CD14-positive monocyte (primary cell): ENCODE data around the gene LNP1. TPM values are rescaled to one million over a fixed set of nuclear protein-coding genes. Genes with fewer than 3 reads are reported as not detected.
"Not testable (repeated sequence)": the region's sequence is repeated elsewhere in the genome, so short reads cannot be mapped to it uniquely, and the experiment has no call there.

ENCODE experiments used
- DNase-seq, 3 donors: peaks; one replicate each; pipeline ENCODE4 v3.0.0-alpha.2; 2011 to 2022
- H2AFZ ChIP-seq: 2 replicates; pipeline ENCODE4 v1.6.0; 2012; ENCODE audit warnings: mild to moderate bottlenecking, low read depth, low read length, inconsistent platforms; ENCODE audit not compliant: insufficient read depth, poor library complexity, severe bottlenecking
- H3K27ac ChIP-seq, 2 donors: 1 replicate in 1 of 2; 2 replicates in 1 of 2; pipeline ENCODE4 v1.5.1; 2012 to 2013; ENCODE audit warnings: low read length in 2 of 2, control low read depth in 1 of 2, inconsistent platforms in 1 of 2, low read depth in 1 of 2, mild to moderate bottlenecking in 1 of 2
- H3K27me3 ChIP-seq, 2 donors: one replicate each; pipeline versions ENCODE4 v1.6.0 to v1.6.1; 2011 to 2013; ENCODE audit warnings: low read length in 2 of 2; ENCODE audit not compliant: control insufficient read depth in 2 of 2, insufficient read depth in 2 of 2
- H3K36me3 ChIP-seq, 2 donors: replicated peaks in 1 of 2; 1 replicate in 1 of 2; 2 replicates in 1 of 2; pipeline versions ENCODE4 v1.5.1 to v1.6.1; 2012 to 2013; ENCODE audit warnings: low read length in 2 of 2, control low read depth in 1 of 2, inconsistent platforms in 1 of 2, mild to moderate bottlenecking in 1 of 2; ENCODE audit not compliant: insufficient read depth in 2 of 2, control insufficient read depth in 1 of 2
- H3K4me1 ChIP-seq, 2 donors: 1 replicate in 1 of 2; 2 replicates in 1 of 2; pipeline versions ENCODE4 v1.5.1 to v1.6.1; 2012 to 2013; ENCODE audit warnings: low read length in 2 of 2, control low read depth in 1 of 2, inconsistent platforms in 1 of 2, mild to moderate bottlenecking in 1 of 2, moderate library complexity in 1 of 2; ENCODE audit not compliant: insufficient read depth in 2 of 2, control insufficient read depth in 1 of 2
- H3K4me2 ChIP-seq: replicated peaks from 2 replicates; pipeline ENCODE3; 2012; ENCODE audit warnings: low read length, moderate library complexity, mild to moderate bottlenecking; ENCODE audit not compliant: poor library complexity, severe bottlenecking; ENCODE audit errors: extremely low read depth
- H3K4me3 ChIP-seq, 3 experiments: fragments of 200-600 bp in 1 of 3; sonication (generic) in 1 of 3; replicated peaks in 1 of 3; 1 replicate in 2 of 3; 2 replicates in 1 of 3; pipeline ENCODE4 v1.5.1; 2011 to 2013; ENCODE audit warnings: low read length in 3 of 3, mild to moderate bottlenecking in 3 of 3, control low read depth in 2 of 3, low read depth in 2 of 3, inconsistent platforms in 1 of 3, moderate library complexity in 1 of 3
- H3K79me2 ChIP-seq: 2 replicates; pipeline ENCODE4 v1.6.0; 2012; ENCODE audit warnings: mild to moderate bottlenecking, control low read depth, inconsistent platforms, low read length, moderate library complexity; ENCODE audit not compliant: insufficient read depth
- H3K9ac ChIP-seq: 2 replicates; pipeline ENCODE4 v1.6.0; 2017; ENCODE audit warnings: low read length, mild to moderate bottlenecking; ENCODE audit not compliant: insufficient read depth, poor library complexity, severe bottlenecking
- H3K9me3 ChIP-seq, 2 donors: replicated peaks in 1 of 2; 1 replicate in 1 of 2; 2 replicates in 1 of 2; pipeline versions ENCODE4 v1.5.1 to v1.6.1; 2012 to 2013; ENCODE audit warnings: low read length in 2 of 2, control low read depth in 1 of 2; ENCODE audit not compliant: control insufficient read depth in 1 of 2, insufficient read depth in 1 of 2
- H4K20me1 ChIP-seq: 2 replicates; pipeline ENCODE4 v1.6.0; 2012; ENCODE audit warnings: mild to moderate bottlenecking, low read length, control low read depth, moderate library complexity; ENCODE audit not compliant: insufficient read depth
- H3K27ac Mint-ChIP-seq, 7 donors: one replicate each; pipeline ENCODE4 v1.8.0; 2020; ENCODE audit warnings: mild to moderate bottlenecking in 7 of 7, mixed read lengths in 7 of 7, moderate library complexity in 6 of 7, inconsistent platforms in 2 of 7
- H3K27me3 Mint-ChIP-seq, 3 donors: one replicate each; pipeline ENCODE4 v1.8.0; 2021 to 2022; ENCODE audit warnings: low read depth in 3 of 3, mild to moderate bottlenecking in 3 of 3, mixed read lengths in 3 of 3, moderate library complexity in 3 of 3, inconsistent platforms in 1 of 3
- H3K36me3 Mint-ChIP-seq, 2 donors: one replicate each; pipeline ENCODE4 v1.8.0; 2020; ENCODE audit warnings: mixed read lengths in 2 of 2, inconsistent platforms in 1 of 2, mild to moderate bottlenecking in 1 of 2
- H3K4me1 Mint-ChIP-seq: one replicate; pipeline ENCODE4 v1.8.0; 2020; ENCODE audit warnings: mild to moderate bottlenecking, mixed read lengths
- H3K4me3 Mint-ChIP-seq, 2 donors: one replicate each; pipeline ENCODE4 v1.8.0; 2020; ENCODE audit warnings: mild to moderate bottlenecking in 2 of 2, mixed read lengths in 2 of 2, moderate library complexity in 1 of 2
- H3K9me3 Mint-ChIP-seq, 7 donors: one replicate each; pipeline ENCODE4 v1.8.0; 2020 to 2022; ENCODE audit warnings: mixed read lengths in 7 of 7, mild to moderate bottlenecking in 6 of 7, moderate library complexity in 6 of 7, inconsistent platforms in 2 of 7
- WGBS: methylation state at CpG from one replicate; pipeline ENCODE4 v1.1.5; 2013; ENCODE audit warnings: missing lambda C conversion rate; ENCODE audit not compliant: insufficient coverage; 5-methylcytosine and 5-hydroxymethylcytosine counted together
- intact Hi-C, 2 donors: fragments of 100-400 bp; cut with micrococcal nuclease; formaldehyde crosslinking; loops; one replicate each; pipeline versions ENCODE4 v1.15.0 to v1.15.1; 2023
- polyA plus RNA-seq, 3 donors: library from polyadenylated mRNA; depleted of rRNA in 1 of 3; unstranded in 2 of 3; stranded (reverse) in 1 of 3; fragments of 300-500 nt in 2 of 3; fragments of >200 nt in 1 of 3; fragmentation: Illumina TruSeq in 2 of 3; gene quantifications; 1 replicate in 2 of 3; 2 replicates in 1 of 3; pipeline ENCODE4 v1.2.3, GENCODE V29; 2012 to 2021
- TF ChIP-seq, protein P1 (sequence below): fragments of 200-600 bp; IDR thresholded peaks from one replicate; pipeline ENCODE4 v1.8.0; 2022; ENCODE audit warnings: antibody characterized with exemption, mild to moderate bottlenecking

LNP1 gene
- polyA plus RNA-seq, 3 donors = 0.07 to 0.26 (median 0.08) TPM

- Mint-ChIP-seq H3K9me3 (peaks cover 0 to 9% (median 1%) of the 10 kb centered on the region in 7 donors), H3K27me3 (peaks cover 0 to 2% (median 0%) of the 10 kb centered on the region in 3 donors), H3K4me3 (no peak overlapping the region), H3K36me3 (no peaks in the 10 kb centered on the region), H3K27ac (no peak overlapping the region), H3K4me1 (peaks cover 2% of the 10 kb centered on the region)
- H2AFZ ChIP-seq = no peak overlapping the region
- no peaks in the 10 kb centered on the region for H3K9me3 ChIP-seq
- no peaks in the 10 kb centered on the region for H4K20me1 ChIP-seq
- no peak overlapping the region for H3K27ac ChIP-seq
- H3K36me3 ChIP-seq = no peaks in the 10 kb centered on the region
- no peak overlapping the region for H3K9ac ChIP-seq
- H3K4me2 ChIP-seq = no peak overlapping the region
- intact Hi-C loops = no loop called here
- TF ChIP-seq, protein P1, sequence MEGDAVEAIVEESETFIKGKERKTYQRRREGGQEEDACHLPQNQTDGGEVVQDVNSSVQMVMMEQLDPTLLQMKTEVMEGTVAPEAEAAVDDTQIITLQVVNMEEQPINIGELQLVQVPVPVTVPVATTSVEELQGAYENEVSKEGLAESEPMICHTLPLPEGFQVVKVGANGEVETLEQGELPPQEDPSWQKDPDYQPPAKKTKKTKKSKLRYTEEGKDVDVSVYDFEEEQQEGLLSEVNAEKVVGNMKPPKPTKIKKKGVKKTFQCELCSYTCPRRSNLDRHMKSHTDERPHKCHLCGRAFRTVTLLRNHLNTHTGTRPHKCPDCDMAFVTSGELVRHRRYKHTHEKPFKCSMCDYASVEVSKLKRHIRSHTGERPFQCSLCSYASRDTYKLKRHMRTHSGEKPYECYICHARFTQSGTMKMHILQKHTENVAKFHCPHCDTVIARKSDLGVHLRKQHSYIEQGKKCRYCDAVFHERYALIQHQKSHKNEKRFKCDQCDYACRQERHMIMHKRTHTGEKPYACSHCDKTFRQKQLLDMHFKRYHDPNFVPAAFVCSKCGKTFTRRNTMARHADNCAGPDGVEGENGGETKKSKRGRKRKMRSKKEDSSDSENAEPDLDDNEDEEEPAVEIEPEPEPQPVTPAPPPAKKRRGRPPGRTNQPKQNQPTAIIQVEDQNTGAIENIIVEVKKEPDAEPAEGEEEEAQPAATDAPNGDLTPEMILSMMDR = no peak
- H3K27me3 ChIP-seq = no peaks in the 10 kb centered on the region
- H3K4me3 ChIP-seq = no peak overlapping the region
- H3K79me2 ChIP-seq = no peaks in the 10 kb centered on the region
- no peak for DNase-seq
- no peaks in the 10 kb centered on the region for H3K4me1 ChIP-seq
- WGBS = 92% methylated on average over 3 of the region's 3 CpGs
Measured at GRCh38 chr3:100440895-100441294, 39.6 kb downstream of the LNP1 start.

- Mint-ChIP-seq H3K4me1 (no peaks in the 10 kb centered on the region), H3K4me3 (no peak overlapping the region), H3K9me3 (peaks cover 1 to 15% (median 9%) of the 10 kb centered on the region in 7 donors), H3K36me3 (no peaks in the 10 kb centered on the region), H3K27ac (no peak overlapping the region), H3K27me3 (peaks cover 0 to 2% (median 2%) of the 10 kb centered on the region in 3 donors)
- TF ChIP-seq, protein P1 = no peak
- Histone ChIP-seq H3K4me3 (no peak overlapping the region), H3K36me3 (no peaks in the 10 kb centered on the region), H3K4me1 (no peaks in the 10 kb centered on the region), H3K27ac (no peak overlapping the region), H3K9me3 (no peaks in the 10 kb centered on the region), H3K79me2 (no peaks in the 10 kb centered on the region), H2AFZ (no peak overlapping the region), H3K9ac (no peak overlapping the region), H3K4me2 (no peak overlapping the region), H3K27me3 (no peaks in the 10 kb centered on the region), H4K20me1 (no peaks in the 10 kb centered on the region)
- intact Hi-C loops = no loop called here
- no peak for DNase-seq
Measured at GRCh38 chr3:100443690-100444089, 42.4 kb downstream of the LNP1 start.

GRCh38 chr3:100447067-100447466 is 45.7 kb downstream of the LNP1 start:
- no CpG with 5 or more reads among the region's 3 CpGs for WGBS
- H3K36me3 Mint-ChIP-seq, H3K4me3 ChIP-seq, H3K27me3 ChIP-seq, DNase-seq, H3K4me3 Mint-ChIP-seq, H3K4me1 Mint-ChIP-seq, H3K79me2 ChIP-seq, H3K4me1 ChIP-seq, intact Hi-C loops, H3K27ac ChIP-seq, H3K4me2 ChIP-seq, H2AFZ ChIP-seq, H3K36me3 ChIP-seq, H3K27ac Mint-ChIP-seq, H3K9ac ChIP-seq, H3K9me3 ChIP-seq, H3K27me3 Mint-ChIP-seq, H4K20me1 ChIP-seq: not testable (repeated sequence)
- H3K9me3 Mint-ChIP-seq = peaks cover 1 to 15% (median 9%) of the 10 kb centered on the region in 7 donors
